ENCODE measurements around the gene CRNN.

The CRNN gene

DNA sequence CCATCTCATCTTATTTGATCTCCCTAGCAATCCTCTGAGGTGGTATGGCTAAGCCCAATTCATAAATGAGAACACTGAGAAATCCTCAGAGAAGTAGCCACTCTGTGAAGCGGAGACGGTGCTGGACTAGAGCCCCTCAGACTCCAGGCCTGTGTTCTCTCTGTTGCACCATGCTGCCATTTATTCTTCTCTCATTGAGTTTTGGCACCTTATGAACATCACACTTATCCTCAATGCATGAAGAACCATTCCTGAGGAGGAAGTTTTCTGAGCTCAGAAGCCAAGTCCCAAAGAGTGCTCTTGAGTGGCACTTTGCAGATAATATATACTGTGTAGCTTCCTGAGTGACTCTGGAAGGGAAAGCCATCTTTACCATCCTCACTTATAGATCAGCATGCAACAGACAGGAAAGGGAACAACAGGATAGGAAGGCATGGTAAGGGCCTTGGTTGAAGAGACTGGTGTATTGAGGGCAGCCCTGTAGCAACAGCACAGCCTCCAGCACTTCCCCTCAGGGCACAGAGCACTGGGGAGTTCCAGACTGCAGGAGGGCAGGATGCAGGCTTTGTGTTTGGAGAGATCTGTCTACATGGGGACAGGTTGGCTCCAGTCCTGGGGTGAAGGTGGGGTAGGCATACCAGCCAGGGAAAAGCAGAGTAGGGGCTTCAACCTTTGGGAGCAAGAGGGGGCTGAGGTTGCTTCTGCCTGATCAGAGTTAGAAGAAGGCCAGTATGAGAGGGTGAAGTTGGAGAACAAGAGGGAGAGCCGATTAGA lies 1.6 kb upstream of the CRNN start:
- DNase-seq: no peak

DNA sequence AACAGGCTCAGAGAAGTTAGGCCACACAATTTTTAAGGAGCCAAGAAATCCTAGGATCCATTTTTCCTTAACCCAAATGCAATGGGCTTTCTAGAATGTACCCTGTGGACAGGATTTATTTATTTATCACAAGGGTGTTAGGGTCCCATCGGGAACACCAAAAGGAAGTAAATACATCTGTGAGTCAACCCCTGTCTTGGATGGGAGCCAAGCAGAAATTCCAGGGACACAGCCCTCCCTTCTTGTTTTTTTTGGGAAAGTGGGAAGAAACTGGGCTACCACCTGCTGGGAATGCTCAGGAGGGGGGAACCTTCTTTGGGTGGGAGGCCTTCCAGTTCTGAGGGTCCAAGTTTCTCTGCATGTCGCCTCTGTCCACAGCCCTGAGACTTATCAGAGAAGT lies 1.3 kb downstream of the CRNN start:
- no peak for DNase-seq

DNA sequence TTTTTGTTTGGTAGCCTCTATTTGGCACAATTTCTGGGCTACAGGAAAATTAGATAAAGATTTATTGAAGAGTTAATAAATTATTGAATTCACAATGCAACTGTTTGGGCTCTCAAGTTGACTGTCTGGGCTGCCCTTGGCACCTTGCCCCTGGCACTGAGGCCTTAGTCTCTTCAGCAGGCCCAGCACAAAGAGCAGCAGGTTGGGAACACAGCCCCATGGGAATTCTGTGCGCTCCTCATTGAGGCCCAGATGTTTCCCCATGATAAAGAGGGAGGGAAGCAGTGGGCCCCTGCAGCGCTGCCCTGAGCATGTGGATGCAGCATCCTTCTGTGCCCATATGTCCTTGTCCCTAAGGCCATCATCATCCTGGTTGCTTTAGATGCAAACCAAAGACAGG lies 2.9 kb downstream of the CRNN start:
- no peak for DNase-seq

DNA sequence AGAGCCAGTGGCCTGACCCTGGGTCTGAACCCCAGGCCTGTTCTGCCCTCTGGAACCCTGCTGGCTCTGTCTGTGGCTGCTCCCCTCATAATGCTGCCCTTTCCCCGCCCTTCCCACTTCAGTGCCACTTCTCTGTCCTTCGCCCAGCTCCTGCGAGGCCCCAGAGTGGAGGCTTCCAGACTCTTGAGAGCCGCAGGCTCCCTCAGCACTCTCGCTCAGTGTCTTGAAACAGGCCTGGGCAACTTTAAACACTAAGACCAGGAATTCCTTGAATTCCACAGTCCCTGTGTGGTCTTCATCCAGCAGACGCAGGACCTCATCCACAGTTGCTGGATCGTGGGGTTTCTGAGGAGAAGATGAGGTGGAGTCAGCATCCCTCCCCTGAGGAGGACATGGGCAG lies 3.5 kb downstream of the CRNN start:
- no peak for DNase-seq

DNA sequence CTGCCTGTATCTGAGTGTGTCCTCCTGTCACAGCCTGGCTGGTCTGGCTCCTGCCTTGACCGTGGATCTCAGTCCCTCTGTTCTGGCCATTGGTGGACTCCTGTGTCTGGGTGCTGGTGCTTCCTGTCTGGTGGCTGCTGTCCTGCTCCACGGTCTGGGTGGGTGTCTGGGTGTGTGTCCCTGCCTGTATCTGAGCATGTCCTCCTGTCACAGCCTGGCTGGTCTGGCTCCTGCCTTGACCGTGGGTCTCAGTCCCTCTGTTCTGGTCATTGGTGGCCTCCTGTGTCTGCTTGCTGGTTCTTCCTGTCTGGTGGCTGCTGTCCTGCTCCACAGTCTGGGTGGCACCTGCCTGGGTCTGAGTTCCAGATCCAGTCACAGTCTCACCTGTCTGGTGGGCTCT lies 4.0 kb downstream of the CRNN start:
- DNase-seq: no peak

DNA sequence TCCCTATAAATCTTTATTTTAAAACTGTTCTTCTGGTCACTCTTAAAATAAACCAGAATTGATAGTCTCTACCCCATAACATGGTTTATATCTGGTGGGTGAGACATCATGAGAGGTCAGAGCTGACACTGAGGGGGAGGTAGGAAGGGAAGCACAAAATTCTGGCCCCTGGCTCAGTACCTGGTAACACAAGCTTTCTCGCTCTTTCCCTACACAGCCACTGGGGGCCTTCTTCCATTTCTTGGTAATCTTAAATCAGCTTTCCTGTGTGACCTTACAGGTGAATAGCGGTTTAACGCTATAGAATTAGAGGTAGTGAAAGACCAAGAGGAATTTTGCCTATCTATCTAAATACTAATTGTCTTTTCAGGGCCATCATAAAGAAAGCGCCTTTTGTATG lies 5.4 kb downstream of the CRNN start:
- no peak for DNase-seq

DNA sequence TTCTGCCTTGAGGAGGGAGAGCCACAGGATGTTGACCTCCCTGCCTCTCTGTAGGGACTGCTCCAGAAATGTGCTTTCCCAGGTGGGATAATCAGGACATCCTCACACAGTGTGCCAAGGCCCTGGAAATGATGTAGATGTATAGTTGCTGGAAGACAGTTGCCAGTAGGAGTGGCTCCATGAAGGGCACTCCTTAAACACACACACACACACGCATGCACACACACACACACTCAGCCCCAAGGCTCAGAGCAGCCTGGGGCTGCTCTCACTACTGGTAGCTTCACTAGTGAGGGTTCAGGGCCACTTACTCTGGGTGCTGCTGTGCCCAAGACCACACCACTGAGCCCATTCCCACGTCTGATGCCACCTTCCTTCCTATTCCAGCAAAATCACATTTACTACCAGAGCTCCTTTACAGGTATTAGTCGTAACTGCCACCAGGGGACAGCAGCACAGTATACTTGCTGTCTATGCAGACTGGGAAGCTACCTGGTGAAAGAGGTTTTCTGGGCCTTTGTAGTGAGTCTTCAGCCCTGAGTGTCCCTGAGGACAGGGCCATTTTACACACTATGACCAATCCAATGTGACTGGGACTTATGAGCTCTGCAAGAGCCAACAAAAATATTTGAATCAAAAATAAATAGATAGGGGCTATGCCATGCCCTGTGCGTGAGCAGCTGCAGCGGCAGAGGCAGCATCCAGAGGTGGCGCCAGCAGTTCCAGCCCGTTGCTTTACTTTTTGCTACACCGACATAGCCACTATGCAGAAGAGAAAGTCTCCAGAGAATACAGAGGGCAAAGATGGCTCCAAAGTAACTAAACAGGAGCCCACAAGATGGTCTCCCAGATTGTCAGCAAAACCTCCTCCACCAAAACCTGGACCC lies 15.0 kb downstream of the CRNN start:
- no peak for DNase-seq

DNA sequence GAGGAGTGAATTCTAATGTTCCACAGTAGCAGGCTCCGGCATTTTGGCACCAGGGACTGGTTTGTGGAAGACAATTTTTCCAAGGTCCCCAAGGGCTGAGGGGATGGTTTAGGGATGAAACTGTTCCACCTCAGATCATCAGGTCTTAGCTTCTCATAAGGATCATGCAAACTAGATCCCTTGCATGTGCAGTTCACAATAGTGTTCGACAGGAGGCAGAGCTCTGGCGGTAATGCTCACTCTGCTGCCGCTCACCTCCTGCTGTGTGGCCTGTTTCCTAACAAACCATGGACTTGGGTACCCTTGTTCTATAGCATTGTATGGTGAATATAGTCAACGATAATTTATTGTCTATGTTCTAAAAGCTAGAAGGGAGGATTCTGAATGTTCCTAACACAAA lies 16.6 kb downstream of the CRNN start:
- no peak for DNase-seq

DNA sequence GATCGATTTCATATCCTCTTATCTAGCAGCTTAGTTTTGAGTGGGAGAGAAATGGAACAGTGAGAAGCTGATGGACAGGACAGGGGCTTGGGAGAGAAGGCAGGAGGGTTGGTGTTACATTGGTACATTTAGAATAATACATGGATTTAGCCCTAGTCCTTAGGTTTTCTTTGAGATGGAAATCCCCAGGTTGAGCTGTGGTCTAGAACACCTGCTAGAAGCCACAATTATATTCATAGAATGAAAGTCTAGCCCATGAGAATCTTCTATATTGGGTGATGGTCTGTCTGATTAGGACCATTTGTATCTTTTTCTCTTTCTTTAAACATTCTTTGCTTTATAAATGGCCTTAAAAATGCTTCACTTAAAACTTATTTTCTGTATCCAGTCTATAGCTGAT lies 19.9 kb downstream of the CRNN start:
- DNase-seq: no peak

DNA sequence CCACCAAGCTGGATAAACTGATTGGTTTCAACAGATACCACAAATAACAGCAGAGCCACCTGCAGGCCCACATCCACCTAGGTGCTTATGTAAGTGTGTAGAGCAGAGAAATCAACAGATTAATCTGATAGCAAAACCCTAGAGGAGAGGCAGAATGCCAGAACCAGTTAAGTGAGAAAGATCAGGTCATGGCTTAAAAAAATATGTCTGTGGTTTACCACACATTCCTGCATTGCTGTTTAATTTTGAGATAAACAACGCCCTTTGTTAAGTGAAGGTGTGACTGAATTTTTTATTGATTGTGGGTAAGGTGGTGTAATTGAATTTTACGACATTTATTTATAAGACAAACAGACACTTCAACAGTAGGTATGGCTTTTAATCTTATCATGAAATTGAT lies 21.2 kb downstream of the CRNN start:
- DNase-seq: no peak

DNA sequence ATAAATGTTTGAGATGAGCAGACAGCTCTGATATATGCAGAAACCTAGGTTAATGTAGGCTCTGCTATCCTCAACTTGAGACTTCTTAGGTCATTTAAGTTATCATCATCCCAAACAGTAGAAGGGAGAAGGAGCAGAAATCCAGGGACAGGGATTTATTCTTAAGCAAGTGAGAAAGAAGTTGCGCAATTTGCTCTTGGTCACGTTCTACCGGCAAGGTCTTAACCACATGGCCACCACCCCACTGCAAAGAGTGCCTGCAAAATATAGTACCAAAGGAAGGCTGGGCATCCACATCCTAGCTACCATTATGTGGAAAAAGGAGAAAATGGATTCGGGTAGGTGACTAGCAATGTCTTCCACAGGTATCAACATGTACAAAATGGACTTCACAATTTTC lies 25.2 kb downstream of the CRNN start:
- DNase-seq: no peak

DNA sequence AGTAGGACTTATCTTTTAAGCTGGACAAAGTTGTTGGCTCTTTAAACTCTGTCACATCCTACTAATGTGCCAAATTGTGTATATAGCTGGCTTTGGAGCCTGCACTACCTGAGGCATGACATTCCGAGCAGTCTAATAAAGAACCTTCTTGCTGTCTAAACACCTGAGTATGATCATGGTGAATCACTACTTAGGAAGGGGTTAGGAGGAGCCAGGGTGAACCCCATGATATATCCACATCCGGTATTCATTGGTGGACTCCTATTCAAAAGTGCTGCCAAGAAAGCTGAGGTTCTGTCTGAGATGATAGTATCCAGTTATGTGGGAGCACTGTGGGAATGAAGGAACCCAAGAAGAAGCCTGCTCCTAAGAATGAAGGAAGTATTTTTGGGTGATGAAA lies 27.1 kb downstream of the CRNN start:
- no peak for DNase-seq

DNA sequence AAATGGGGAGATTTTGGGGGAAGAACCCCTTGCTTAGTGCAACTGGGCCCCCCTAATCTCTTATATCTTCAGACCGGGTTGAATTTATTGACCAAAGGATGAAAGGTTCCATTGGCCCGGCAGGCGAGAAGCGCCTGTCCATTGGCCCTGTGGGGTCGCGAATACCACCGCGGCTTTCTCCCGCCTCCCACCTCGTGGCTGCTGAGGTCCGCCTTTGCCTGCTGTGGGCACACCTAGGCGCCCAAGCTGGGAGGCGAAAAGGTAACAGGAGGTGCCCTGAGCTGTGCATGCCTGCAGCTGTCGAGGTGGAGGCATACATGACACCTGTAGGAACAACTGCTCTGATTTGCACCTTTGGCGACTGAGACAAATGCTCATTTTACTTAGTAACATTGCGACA lies 33.1 kb downstream of the CRNN start:
- DNase-seq: no peak

DNA sequence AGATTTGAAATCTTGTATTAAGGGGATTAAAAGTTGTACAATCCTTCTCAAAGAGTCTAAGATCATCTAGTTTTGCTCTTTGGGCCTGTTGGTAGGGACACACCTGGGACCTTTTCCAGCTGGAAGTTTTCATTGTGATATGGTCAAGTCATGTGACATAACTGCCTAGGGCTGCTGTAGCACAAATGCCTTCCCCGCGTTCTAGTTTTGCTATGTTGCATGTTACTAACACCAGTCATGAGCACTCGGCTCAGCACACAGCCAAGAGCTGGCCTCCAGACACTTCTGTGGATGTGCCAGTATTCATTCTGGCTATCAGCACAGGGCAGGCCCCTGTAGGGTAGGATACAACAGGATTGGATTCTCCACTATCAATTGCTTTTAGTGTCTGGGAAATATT lies 39.6 kb downstream of the CRNN start:
- no peak for DNase-seq

DNA sequence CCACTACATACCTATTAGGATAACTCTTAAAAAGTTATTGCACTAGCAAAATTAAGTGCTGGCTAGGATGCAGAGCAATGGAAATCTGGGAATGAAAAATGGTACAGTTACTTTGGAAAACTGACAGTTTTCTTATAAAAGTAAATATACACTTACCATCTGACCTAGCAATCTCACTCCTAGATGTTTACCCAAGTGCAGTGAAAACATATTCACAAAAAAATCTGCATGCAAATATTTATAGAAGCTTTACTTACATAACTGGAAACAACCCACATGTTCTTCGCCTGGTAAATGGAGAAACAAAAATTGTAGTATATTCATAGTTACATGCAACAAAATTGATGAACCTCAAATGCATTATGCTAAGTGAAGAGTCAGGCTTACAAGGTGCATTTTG lies 41.4 kb downstream of the CRNN start:
- no peak for DNase-seq

DNA sequence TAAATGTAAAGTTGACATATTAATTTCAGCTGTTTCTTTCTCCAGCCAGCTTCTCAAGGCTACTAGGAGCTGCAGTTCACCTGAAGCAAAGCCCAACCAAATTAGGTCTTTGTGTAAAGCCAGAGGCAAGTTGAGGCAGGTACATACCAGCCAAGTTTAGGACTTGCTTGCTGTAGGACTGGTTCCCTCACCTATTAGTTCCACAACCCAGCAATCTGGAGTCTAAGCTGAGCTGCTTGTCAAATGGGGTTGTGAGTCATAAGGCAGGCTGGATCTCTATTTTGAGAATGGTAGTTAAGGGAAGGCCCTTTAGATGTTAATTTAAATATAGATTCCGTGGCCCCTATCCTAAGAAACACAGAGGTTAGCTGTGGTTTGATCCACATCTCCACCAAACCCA lies 46.6 kb downstream of the CRNN start:
- no peak for DNase-seq

DNA sequence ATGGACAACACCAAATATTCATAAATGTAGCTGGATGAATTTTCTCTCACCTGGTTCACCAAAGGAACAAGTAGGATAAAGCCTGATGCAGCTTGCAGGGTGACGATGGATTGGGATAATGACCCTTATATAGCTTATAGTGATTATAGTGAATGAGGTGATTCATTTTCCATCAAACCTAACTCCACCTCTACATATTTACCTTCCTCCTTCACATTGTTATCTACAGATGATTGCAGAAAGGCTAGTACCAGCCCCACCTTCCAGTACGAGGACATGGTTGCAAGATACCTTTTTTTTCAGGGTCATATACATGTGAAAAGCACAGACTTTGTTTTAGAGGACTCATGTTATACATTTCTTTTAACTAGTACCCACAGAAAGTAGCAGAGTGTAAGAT lies 54.2 kb downstream of the CRNN start, which contains the start of gene FLG2:
Gene FLG2, minus strand, starts transcription at position 101 of the 400 bp plus-strand sequence. CDS start 1,122 bp downstream, outside the sequence.
- DNase-seq: no peak

Data from NCI-H526 treated with DMSO at 0.1 percent for 48 hours (cell line).